Glutamatergic neuron (in vitro differentiated cells): ENCODE measurements around the gene C1R. TPM values are rescaled to one million over a fixed set of nuclear protein-coding genes. Genes with fewer than 3 reads are reported as not detected.

Source experiments
- DNase-seq: peaks from one replicate; pipeline ENCODE4 v3.0.0; 2022
- H3K27ac Mint-ChIP-seq: one replicate; pipeline ENCODE4 v1.8.0; 2020; ENCODE audit warnings: mild to moderate bottlenecking, mixed read lengths, inconsistent platforms; ENCODE audit not compliant: unreplicated experiment
- H3K27me3 Mint-ChIP-seq: one replicate; pipeline ENCODE4 v1.8.0; 2020; ENCODE audit warnings: mild to moderate bottlenecking, moderate library complexity, mixed read lengths, inconsistent platforms; ENCODE audit not compliant: unreplicated experiment
- H3K36me3 Mint-ChIP-seq: one replicate; pipeline ENCODE4 v1.8.0; 2020; ENCODE audit warnings: mild to moderate bottlenecking, mixed read lengths, inconsistent platforms; ENCODE audit not compliant: unreplicated experiment
- H3K4me1 Mint-ChIP-seq: one replicate; pipeline ENCODE4 v1.8.0; 2020; ENCODE audit warnings: mild to moderate bottlenecking, low read depth, mixed read lengths, inconsistent platforms; ENCODE audit not compliant: unreplicated experiment
- H3K4me3 Mint-ChIP-seq: one replicate; pipeline ENCODE4 v1.8.0; 2020; ENCODE audit warnings: mild to moderate bottlenecking, mixed read lengths, inconsistent platforms; ENCODE audit not compliant: unreplicated experiment
- H3K9me3 Mint-ChIP-seq: one replicate; pipeline ENCODE4 v1.8.0; 2020; ENCODE audit warnings: mild to moderate bottlenecking, moderate library complexity, mixed read lengths, inconsistent platforms; ENCODE audit not compliant: unreplicated experiment
- CTCF ChIP-seq: fragments of 200-600 bp; sonication (generic); IDR thresholded peaks from one replicate; pipeline ENCODE4 v1.5.0; 2021; ENCODE audit not compliant: partially characterized antibody, unreplicated experiment
- total RNA-seq: library from RNA; stranded (reverse); fragmentation: NEBNext Ultra II Directional; extraction: Animal tissue kit (Norgen Biotek cat#: 25700); gene quantifications from one replicate; pipeline ENCODE4 v1.2.1, GENCODE V29; 2021; ENCODE audit not compliant: unreplicated experiment

Gene C1R
- total RNA-seq, 1 donor from 2014 or later: 1.0 TPM

DNA sequence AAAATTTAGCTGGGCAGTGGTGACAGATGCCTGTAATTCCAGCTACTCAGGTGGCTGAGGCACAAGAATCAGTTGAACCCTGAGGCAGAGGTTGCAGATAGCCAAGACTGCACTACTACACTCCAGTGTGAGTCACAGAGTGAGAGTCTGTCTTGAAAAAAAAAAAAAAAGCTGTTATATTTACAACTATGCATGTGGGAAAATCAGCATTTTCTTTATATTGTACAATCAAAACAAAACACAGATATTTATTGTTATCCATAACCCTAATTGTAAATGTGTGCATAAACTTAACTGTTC, 12.5 kb downstream of the C1R start:
- no peak for DNase-seq
- Mint-ChIP-seq H3K4me3 (no peak overlapping the region), H3K4me1 (no peaks in the 10 kb centered on the region), H3K9me3 (peaks cover 2% of the 10 kb centered on the region), H3K27ac (no peak overlapping the region), H3K36me3 (peaks cover 6% of the 10 kb centered on the region), H3K27me3 (peaks cover 3% of the 10 kb centered on the region)
- TF ChIP-seq CTCF: no peak

- TF ChIP-seq CTCF: no peak
- Mint-ChIP-seq H3K27ac (no peak overlapping the region), H3K4me1 (no peaks in the 10 kb centered on the region), H3K27me3 (peaks cover 3% of the 10 kb centered on the region), H3K36me3 (peaks cover 6% of the 10 kb centered on the region), H3K9me3 (peaks cover 2% of the 10 kb centered on the region), H3K4me3 (no peak overlapping the region)
- no peak for DNase-seq
Measured at GRCh38 chr12:7078163-7078562, 14.1 kb downstream of the C1R start.

DNA sequence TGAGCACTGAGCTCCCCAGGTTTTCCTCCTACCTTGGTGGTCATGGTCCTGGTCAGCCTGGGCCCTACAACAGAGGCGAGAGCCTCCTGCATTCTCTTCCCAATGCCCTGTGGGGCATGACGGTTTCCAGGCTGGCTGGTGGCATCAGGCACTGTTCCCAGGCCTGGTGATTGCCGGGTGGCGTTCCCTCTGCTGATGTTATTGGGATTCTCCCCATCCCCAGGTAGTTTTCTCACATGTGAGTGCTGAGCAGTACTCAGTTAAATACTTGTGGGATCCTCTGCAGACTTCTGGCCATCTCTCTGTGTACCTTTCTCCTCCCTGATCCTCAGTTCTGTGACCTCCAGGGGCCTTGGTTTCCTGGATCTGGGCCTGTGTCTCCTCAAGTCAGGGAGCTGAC, 15.8 kb downstream of the C1R start:
- peaks cover 6% of the 10 kb centered on the region for H3K36me3 Mint-ChIP-seq

DNA sequence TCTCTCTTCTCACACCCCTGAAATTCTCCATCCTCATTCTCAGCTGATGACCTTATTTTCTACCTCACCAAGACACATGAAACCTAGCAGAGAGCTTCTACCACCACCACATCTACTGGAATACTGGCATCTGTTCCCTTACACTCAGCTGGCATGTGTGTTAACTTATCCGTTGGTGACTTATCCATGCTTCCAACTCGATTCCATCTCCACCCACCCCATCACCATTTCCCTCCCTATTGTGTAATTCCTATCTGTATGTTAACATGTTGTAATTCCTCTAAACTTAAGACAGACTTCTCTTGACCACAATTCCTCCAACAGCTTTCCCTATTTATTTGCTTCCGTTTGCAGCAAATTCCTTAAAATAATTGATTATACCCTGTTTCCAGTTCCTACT, 16.3 kb downstream of the C1R start:
- Mint-ChIP-seq H3K27ac (no peak overlapping the region), H3K36me3 (peaks cover 6% of the 10 kb centered on the region), H3K4me1 (no peaks in the 10 kb centered on the region), H3K27me3 (peaks cover 3% of the 10 kb centered on the region), H3K4me3 (no peak overlapping the region), H3K9me3 (no peaks in the 10 kb centered on the region)
- DNase-seq: no peak
- no peak for TF ChIP-seq CTCF

More for the DNA sequence above, 15.8 kb downstream of the C1R start:
- Mint-ChIP-seq H3K27ac (no peak overlapping the region), H3K4me1 (no peaks in the 10 kb centered on the region), H3K4me3 (no peak overlapping the region), H3K9me3 (no peaks in the 10 kb centered on the region), H3K27me3 (peaks cover 3% of the 10 kb centered on the region)
- no peak for TF ChIP-seq CTCF
- DNase-seq: no peak

- peaks cover 6% of the 10 kb centered on the region for H3K36me3 Mint-ChIP-seq
- TF ChIP-seq CTCF: no peak
- no peaks in the 10 kb centered on the region for H3K9me3 Mint-ChIP-seq
- H3K4me1 Mint-ChIP-seq: no peaks in the 10 kb centered on the region
- no peak overlapping the region for H3K4me3 Mint-ChIP-seq
- H3K27me3 Mint-ChIP-seq: peaks cover 3% of the 10 kb centered on the region
- DNase-seq: no peak
- H3K27ac Mint-ChIP-seq: no peak overlapping the region
Measured at GRCh38 chr12:7075518-7075917, 16.7 kb downstream of the C1R start.
